Lung (tissue), 12 donors: ENCODE results near the gene KCTD6. TPM values are rescaled to one million over a fixed set of nuclear protein-coding genes. Genes with fewer than 3 reads are reported as not detected.
A peak's percentile ranks its signal among the peaks of the same experiment; 100 is the strongest.

Experiments
- ATAC-seq: fragments of 200-7000 bp; cut with Tn5 transposase; one replicate; pipeline ENCODE4 v1.9.1; 2020; ENCODE audit warnings: moderate number of reproducible peaks; ENCODE audit not compliant: insufficient read depth, low FRiP score
- DNase-seq, 3 donors: peaks; one replicate each; pipeline ENCODE4 v3.0.0-alpha.2; 2013 to 2017
- H3K27ac ChIP-seq, 2 donors: one replicate each; pipeline ENCODE4 v1.5.1; 2013; ENCODE audit warnings: mild to moderate bottlenecking in 2 of 2, moderate library complexity in 2 of 2, control low read depth in 1 of 2, inconsistent platforms in 1 of 2, low read depth in 1 of 2, low read length in 1 of 2
- H3K27me3 ChIP-seq, 3 donors: one replicate each; pipeline ENCODE4 v1.5.1; 2013; ENCODE audit warnings: low read length in 2 of 3; ENCODE audit not compliant: control insufficient read depth in 3 of 3, insufficient read depth in 3 of 3
- H3K36me3 ChIP-seq, 4 donors: one replicate each; pipeline ENCODE4 v1.5.1; 2013; ENCODE audit warnings: low read length in 4 of 4, mild to moderate bottlenecking in 1 of 4, moderate library complexity in 1 of 4; ENCODE audit not compliant: control insufficient read depth in 4 of 4, insufficient read depth in 4 of 4
- H3K4me1 ChIP-seq, 5 donors: one replicate each; pipeline ENCODE4 v1.5.1; 2013; ENCODE audit warnings: low read length in 5 of 5, mild to moderate bottlenecking in 2 of 5, moderate library complexity in 1 of 5; ENCODE audit not compliant: control insufficient read depth in 5 of 5, insufficient read depth in 5 of 5
- H3K4me3 ChIP-seq: one replicate; pipeline ENCODE4 v1.5.1; 2013; ENCODE audit warnings: mild to moderate bottlenecking, control low read depth, moderate library complexity
- H3K9ac ChIP-seq, 2 donors: one replicate each; pipeline ENCODE4 v1.5.1; 2013; ENCODE audit warnings: low read length in 2 of 2, control low read depth in 1 of 2; ENCODE audit not compliant: insufficient read depth in 1 of 2
- H3K9me3 ChIP-seq, 4 donors: one replicate each; pipeline ENCODE4 v1.5.1; 2013; ENCODE audit warnings: low read length in 3 of 4, mild to moderate bottlenecking in 1 of 4, moderate library complexity in 1 of 4; ENCODE audit not compliant: control insufficient read depth in 4 of 4, insufficient read depth in 3 of 4
- CTCF ChIP-seq: IDR thresholded peaks from 2 replicates; pipeline ENCODE4 v1.5.1; 2012; ENCODE audit warnings: mild to moderate bottlenecking; ENCODE audit errors: control extremely low read depth, extremely low read depth
- WGBS, 2 donors: extraction: QIAGEN DNeasy Blood & Tissue Kit; methylation state at CpG; one replicate each; pipeline ENCODE4 v1.1.7; 2013; 5-methylcytosine and 5-hydroxymethylcytosine counted together
- polyA plus RNA-seq, 2 donors: library from polyadenylated mRNA; stranded (reverse); fragments of 200-250 nt; gene quantifications; one replicate each; pipeline ENCODE4 v1.2.1, GENCODE V29; 2013
- total RNA-seq, 2 donors: library from RNA; depleted of rRNA in 1 of 2; stranded (reverse); fragments of >200 nt in 1 of 2; gene quantifications; one replicate each; pipeline ENCODE4 v1.2.1, GENCODE V29; 2014 to 2021
- donor health status: control.
- donor health status: control.
- donor health status: Bipolar disorder and iron deficiency.
- donor health status: healthy.
- donor health status: DM: yes; HTN: yes; CAD: no.

Gene KCTD6
- total and polyA plus RNA-seq, 4 donors: 5.4 to 18.0 (median 7.8) TPM

- DNase-seq (peak in 2 of 3 donors; percentile 34 to 63), ATAC-seq (no peak)
- H3K36me3 ChIP-seq: peaks cover 5 to 37% (median 14%) of the 10 kb centered on the region in 4 donors
- H3K9me3 ChIP-seq: no peaks in the 10 kb centered on the region
- TF ChIP-seq CTCF: no peak
- WGBS, 2 donors: 18 to 27% methylated on average over 6 of the region's 6 CpGs
- no peak overlapping the region for H3K27ac ChIP-seq
- no peak overlapping the region for H3K4me3 ChIP-seq
- peaks cover 0 to 9% (median 0%) of the 10 kb centered on the region in 5 donors for H3K4me1 ChIP-seq
- H3K9ac ChIP-seq: no peak overlapping the region
- no peaks in the 10 kb centered on the region for H3K27me3 ChIP-seq
Measured at GRCh38 chr3:58528629-58529028, 36.7 kb downstream of the KCTD6 start.

- 87 to 91% methylated on average over 15 of the region's 15 CpGs for WGBS, 2 donors
- no peaks in the 10 kb centered on the region for H3K27me3 ChIP-seq
- no peak for TF ChIP-seq CTCF
- H3K9me3 ChIP-seq: no peaks in the 10 kb centered on the region
- ATAC-seq: no peak
- no peak overlapping the region for H3K9ac ChIP-seq
- no peak overlapping the region for H3K27ac ChIP-seq
- peaks cover 0 to 9% (median 0%) of the 10 kb centered on the region in 5 donors for H3K4me1 ChIP-seq
- no peak overlapping the region for H3K4me3 ChIP-seq
- no peak for DNase-seq
- peaks cover 0 to 35% (median 13%) of the 10 kb centered on the region in 4 donors for H3K36me3 ChIP-seq
Measured at GRCh38 chr3:58529516-58530353, 37.8 kb downstream of the KCTD6 start.

GRCh38 chr3:58530354-58530865 is 38.5 kb downstream of the KCTD6 start:
- TF ChIP-seq CTCF: no peak
- ATAC-seq (no peak), DNase-seq (no peak)
- Histone ChIP-seq H3K9ac (no peak overlapping the region), H3K4me1 (peaks cover 0 to 9% (median under 1%) of the 10 kb centered on the region in 5 donors), H3K36me3 (peaks cover 0 to 30% (median 13%) of the 10 kb centered on the region in 4 donors), H3K9me3 (no peaks in the 10 kb centered on the region), H3K27ac (no peak overlapping the region), H3K4me3 (no peak overlapping the region), H3K27me3 (no peaks in the 10 kb centered on the region)
- WGBS, 2 donors: 93 to 94% methylated on average over 18 of the region's 18 CpGs
